Measurements from ENCODE around the gene TMTC1. TPM values are rescaled to one million over a fixed set of nuclear protein-coding genes. Genes with fewer than 3 reads are reported as not detected.

The TMTC1 gene
- total and polyA plus RNA-seq, 2 of the 8 experiments (the other 6 are each of a cell fraction or from before 2014, with no cell fraction given), result 15.4 to 20.8 TPM

DNA sequence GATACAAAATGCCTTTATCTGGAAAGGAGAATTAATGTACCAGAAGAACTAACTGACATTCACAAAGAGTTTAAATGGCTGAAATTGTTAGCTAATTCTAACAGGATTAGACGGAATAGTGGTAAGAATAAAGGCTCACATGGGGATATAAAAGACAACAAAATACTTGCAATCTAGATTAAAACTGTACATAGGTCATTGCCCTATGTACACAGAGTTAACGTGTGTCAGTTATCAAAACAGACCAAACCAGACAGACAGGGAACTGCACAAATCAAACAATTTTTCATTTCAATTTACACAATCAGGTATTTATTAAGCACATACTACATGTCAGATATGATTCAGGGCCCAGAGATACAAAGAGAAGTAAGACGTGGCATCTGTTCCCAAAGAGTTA is 12.6 kb downstream of the TMTC1 start:
- Histone ChIP-seq H2BK15ac (ENCODE audit: low read length) (no peak overlapping the region), H3K79me1 (ENCODE audit: low read depth, low read length) (no peaks in the 10 kb centered on the region), H3K23me2 (ENCODE audit: low read depth, low read length) (no peaks in the 10 kb centered on the region; the same call in 1 of the 2 replicates), H3K4me1 (replicated peaks in 1 of 4; ENCODE audit: control insufficient read depth in 3 of 4, insufficient read depth in 4 of 4, low read length in 3 of 4) (peaks cover 0 to 3% (median 0%) of the 10 kb centered on the region in 4 experiments; a peak in 1 of 7 replicates), H3K4me3 (ENCODE audit: extremely low read depth in 1 of 4, insufficient read depth in 2 of 4, low read depth in 3 of 4, low read length in 4 of 4) (no peak overlapping the region), H3K23ac (ENCODE audit: insufficient read length) (no peak overlapping the region), H3K18ac (ENCODE audit: extremely low read depth, low read length) (no peak overlapping the region), H2BK12ac (ENCODE audit: low read depth, low read length) (no peak overlapping the region), H2AK5ac (ENCODE audit: low read depth, low read length) (no peak overlapping the region), H4K8ac (ENCODE audit: extremely low read depth, insufficient read depth, low read length) (no peak overlapping the region), H3K9ac (replicated peaks in 1 of 4; ENCODE audit: extremely low read depth in 1 of 4, low read depth in 3 of 4, low read length in 3 of 4) (no peak overlapping the region), H3K56ac (replicated peaks; ENCODE audit: insufficient read length, low read depth, low read length) (no peak overlapping the region), H4K5ac (ENCODE audit: insufficient read length, low read depth, low read length) (no peak overlapping the region), H3K4me2 (ENCODE audit: insufficient read depth in 1 of 2, low read depth in 2 of 2, low read length in 2 of 2) (no peak overlapping the region), H3K14ac (ENCODE audit: insufficient read length) (no peak overlapping the region), H3K27ac (ENCODE audit: low read depth, low read length) (no peak overlapping the region), H2AFZ (ENCODE audit: low read length) (no peak overlapping the region), H4K20me1 (replicated peaks in 1 of 2; ENCODE audit: control insufficient read depth in 1 of 2, insufficient read depth in 2 of 2, low read length in 2 of 2) (no peaks in the 10 kb centered on the region), H2BK120ac (replicated peaks; ENCODE audit: low read depth, low read length) (no peak overlapping the region), H3K27me3 (replicated peaks in 1 of 4; ENCODE audit: control insufficient read depth in 3 of 4, extremely low read depth in 1 of 4, insufficient read depth in 3 of 4, low read length in 3 of 4) (no peaks in the 10 kb centered on the region), H3K79me2 (ENCODE audit: control insufficient read depth in 1 of 2, insufficient read depth in 2 of 2, low read length in 2 of 2) (peaks cover 5 to 87% of the 10 kb centered on the region in 2 experiments; a peak in 3 of 4 replicates), H4K91ac (replicated peaks; ENCODE audit: insufficient read length, low read length) (no peak overlapping the region), H3K4ac (replicated peaks; ENCODE audit: insufficient read length, low read depth, low read length) (no peak overlapping the region), H2BK20ac (ENCODE audit: low read length) (no peak overlapping the region), H2BK5ac (ENCODE audit: low read depth, low read length) (no peak overlapping the region), H3K36me3 (ENCODE audit: control insufficient read depth in 2 of 4, insufficient read depth in 4 of 4, low read length in 3 of 4) (peaks cover 0 to 16% (median 6%) of the 10 kb centered on the region in 4 experiments; a peak in 5 of 8 replicates), H3K9me3 (ENCODE audit: insufficient read depth in 2 of 2, low read depth in 1 of 2, low read length in 1 of 2) (peaks cover 16% of the 10 kb centered on the region in 2 experiments)
- ChIA-PET POLR2A (ENCODE audit: partially characterized antibody) (no interaction called here), CTCF (ENCODE audit: partially characterized antibody) (no interaction called here)
- no peak for FAIRE-seq
- 78% methylated on average over 3 of the region's 3 CpGs; no CpG with 5 or more reads in 1 of the 2 experiments for whole genome bisulfite sequencing, 2 experiments (ENCODE audit: extremely low coverage in 1 of 2, insufficient coverage in 1 of 2, insufficient read length in 1 of 2, insufficient replicate concordance in 2 of 2, low coverage in 1 of 2, low lambda C conversion rate in 2 of 2, missing lambda C conversion rate in 1 of 2)
- DNase-seq (ENCODE audit: low read depth in 1 of 2, low spot score in 2 of 2), result no peak
- TF ChIP-seq CHD2 (IDR thresholded peaks at IDR 0.05; ENCODE audit: low read length) (no peak), CTCF (IDR thresholded peaks at IDR 0.05; ENCODE audit: control extremely low read depth in 1 of 3, insufficient read depth in 1 of 3, low read depth in 1 of 3, low read length in 3 of 3) (no peak), SP4 (IDR thresholded peaks at IDR 0.05; ENCODE audit: low read length) (no peak), MAFK (IDR thresholded peaks at IDR 0.05; ENCODE audit: low read depth, low read length) (no peak), RAD21 (IDR thresholded peaks at IDR 0.05 in 1 of 2, conservative IDR thresholded peaks at IDR 0.05 in 1 of 2; ENCODE audit: low read depth in 2 of 2, low read length in 2 of 2) (no peak), KDM1A (IDR thresholded peaks at IDR 0.05; ENCODE audit: borderline replicate concordance, low read length) (no peak), EGR1 (IDR thresholded peaks at IDR 0.05; ENCODE audit: borderline replicate concordance, low read depth, low read length) (no peak)
- TF ChIP-seq, protein P1, sequence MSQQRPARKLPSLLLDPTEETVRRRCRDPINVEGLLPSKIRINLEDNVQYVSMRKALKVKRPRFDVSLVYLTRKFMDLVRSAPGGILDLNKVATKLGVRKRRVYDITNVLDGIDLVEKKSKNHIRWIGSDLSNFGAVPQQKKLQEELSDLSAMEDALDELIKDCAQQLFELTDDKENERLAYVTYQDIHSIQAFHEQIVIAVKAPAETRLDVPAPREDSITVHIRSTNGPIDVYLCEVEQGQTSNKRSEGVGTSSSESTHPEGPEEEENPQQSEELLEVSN (IDR thresholded peaks at IDR 0.05), result no peak
- TF ChIP-seq, protein P2, sequence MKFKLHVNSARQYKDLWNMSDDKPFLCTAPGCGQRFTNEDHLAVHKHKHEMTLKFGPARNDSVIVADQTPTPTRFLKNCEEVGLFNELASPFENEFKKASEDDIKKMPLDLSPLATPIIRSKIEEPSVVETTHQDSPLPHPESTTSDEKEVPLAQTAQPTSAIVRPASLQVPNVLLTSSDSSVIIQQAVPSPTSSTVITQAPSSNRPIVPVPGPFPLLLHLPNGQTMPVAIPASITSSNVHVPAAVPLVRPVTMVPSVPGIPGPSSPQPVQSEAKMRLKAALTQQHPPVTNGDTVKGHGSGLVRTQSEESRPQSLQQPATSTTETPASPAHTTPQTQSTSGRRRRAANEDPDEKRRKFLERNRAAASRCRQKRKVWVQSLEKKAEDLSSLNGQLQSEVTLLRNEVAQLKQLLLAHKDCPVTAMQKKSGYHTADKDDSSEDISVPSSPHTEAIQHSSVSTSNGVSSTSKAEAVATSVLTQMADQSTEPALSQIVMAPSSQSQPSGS (IDR thresholded peaks at IDR 0.05; ENCODE audit: low read length), result no peak
